Smooth muscle cell (in vitro differentiated cells): ENCODE measurements around the gene SPINDOC. TPM values are rescaled to one million over a fixed set of nuclear protein-coding genes. Genes with fewer than 3 reads are reported as not detected.

Experiments
- polyA plus RNA-seq: library from polyadenylated mRNA; unstranded; fragments of >200 nt; fragmentation: Nextera tagmentation; extraction: Ambion mirVana; gene quantifications from 2 replicates; pipeline ENCODE4 v1.2.1, GENCODE V29; 2016
- small RNA-seq: library from RNA; depleted of rRNA; stranded (forward); fragments of <200 nt; gene quantifications from one replicate; pipeline ENCODE3, GENCODE V24; 2014
- total RNA-seq: library from RNA; depleted of rRNA; stranded (reverse); fragments of >200 nt; gene quantifications from 2 replicates; pipeline ENCODE4 v1.2.3, GENCODE V29; 2014

The SPINDOC gene
- total and polyA plus RNA-seq, 2 experiments from 2014 or later, result 13.6 to 13.7 TPM

Small RNAs within 50 kb of the gene (small RNA-seq; reads per million reads assigned to genes)
- gene AP006289.1, result not detected
- not detected for gene RN7SL596P

Other genes with a start within 250 kb of the SPINDOC start
- gene PLAAT3, start 199.0 kb upstream of the SPINDOC start, total RNA-seq, result 2.5 and 5.2 TPM in 2 replicates
- gene PLAAT3, start 199.0 kb upstream of the SPINDOC start, polyA plus RNA-seq, result 0.90 and 5.0 TPM in 2 replicates
- 32.5 and 37.5 TPM in 2 replicates for gene ATL3, start 142.1 kb upstream of the SPINDOC start, total RNA-seq
- gene ATL3, start 142.1 kb upstream of the SPINDOC start, polyA plus RNA-seq, result 13.0 and 14.9 TPM in 2 replicates
- 59.5 and 64.9 TPM in 2 replicates for gene RTN3, start 132.0 kb upstream of the SPINDOC start, total RNA-seq
- 43.5 and 50.9 TPM in 2 replicates for gene RTN3, start 132.0 kb upstream of the SPINDOC start, polyA plus RNA-seq
- gene ZFTA, start 44.7 kb upstream of the SPINDOC start, total RNA-seq, result 14.9 and 15.7 TPM in 2 replicates
- gene ZFTA, start 44.7 kb upstream of the SPINDOC start, polyA plus RNA-seq, result 11.0 and 11.1 TPM in 2 replicates
- gene MARK2, start 25.7 kb downstream of the SPINDOC start, total RNA-seq, result 14.2 and 16.9 TPM in 2 replicates
- 23.3 and 32.4 TPM in 2 replicates for gene MARK2, start 25.7 kb downstream of the SPINDOC start, polyA plus RNA-seq
- gene RCOR2, start 103.7 kb downstream of the SPINDOC start, total RNA-seq, result 5.5 and 8.5 TPM in 2 replicates
- gene RCOR2, start 103.7 kb downstream of the SPINDOC start, polyA plus RNA-seq, result 8.3 and 8.7 TPM in 2 replicates
- 11.3 and 16.5 TPM in 2 replicates for gene NAA40, start 125.5 kb downstream of the SPINDOC start, total RNA-seq
- 7.6 and 11.1 TPM in 2 replicates for gene NAA40, start 125.5 kb downstream of the SPINDOC start, polyA plus RNA-seq
- gene COX8A, start 161.2 kb downstream of the SPINDOC start, total RNA-seq, result 432 and 551 TPM in 2 replicates
- 534 and 549 TPM in 2 replicates for gene COX8A, start 161.2 kb downstream of the SPINDOC start, polyA plus RNA-seq
- 55.2 and 71.5 TPM in 2 replicates for gene OTUB1, start 173.0 kb downstream of the SPINDOC start, total RNA-seq
- gene OTUB1, start 173.0 kb downstream of the SPINDOC start, polyA plus RNA-seq, result 155 and 164 TPM in 2 replicates
- 0.76 TPM in 1 of 2 replicates, not detected in the other for gene FLRT1, start 222.5 kb downstream of the SPINDOC start, total RNA-seq
- 0.26 and 0.32 TPM in 2 replicates for gene FLRT1, start 222.5 kb downstream of the SPINDOC start, polyA plus RNA-seq